SK-N-SH treated with all-trans-retinoic acid at 6 μM for 48 hours (cell line): ENCODE measurements around the gene UCHL1.

Experiments used
- ARNTL ChIP-seq: fragments of 450-650 bp; formaldehyde crosslinking; IDR thresholded peaks from 2 replicates; pipeline ENCODE4 v1.5.0; 2020; ENCODE audit warnings: low read depth, mild to moderate bottlenecking, moderate library complexity, borderline replicate concordance
- BACH2 ChIP-seq: fragments of 250-450 bp; sonication (Bioruptor Pico); IDR thresholded peaks from 2 replicates; pipeline ENCODE4 v1.9.0; 2021; ENCODE audit warnings: mild to moderate bottlenecking, borderline replicate concordance
- ISL1 ChIP-seq: fragments of 250-450 bp; sonication (Bioruptor Pico); IDR thresholded peaks from 2 replicates; pipeline ENCODE4 v2.1.2; 2022; ENCODE audit warnings: mild to moderate bottlenecking, moderate library complexity
- RARB ChIP-seq: fragments of 250-450 bp; sonication (Bioruptor Pico); IDR thresholded peaks from 2 replicates; pipeline ENCODE4 v1.8.0; 2021; ENCODE audit warnings: mild to moderate bottlenecking, moderate library complexity
- SNAI2 ChIP-seq: fragments of 250-450 bp; sonication (Bioruptor Pico); IDR thresholded peaks from 2 replicates; pipeline ENCODE4 v1.5.0; 2020; ENCODE audit warnings: mild to moderate bottlenecking, moderate library complexity
- TCF4 ChIP-seq: fragments of 250-450 bp; sonication (Bioruptor Pico); IDR thresholded peaks from 2 replicates; pipeline ENCODE4 v1.8.0; 2021; ENCODE audit warnings: mild to moderate bottlenecking, moderate library complexity, borderline replicate concordance
- TOX ChIP-seq: fragments of 250-450 bp; sonication (Bioruptor Pico); IDR thresholded peaks from 2 replicates; pipeline ENCODE4 v1.8.0; 2021; ENCODE audit warnings: mild to moderate bottlenecking, moderate library complexity, borderline replicate concordance
- TSHZ2 ChIP-seq: fragments of 250-450 bp; sonication (Bioruptor Pico); IDR thresholded peaks from 2 replicates; pipeline ENCODE4 v1.5.0; 2020; ENCODE audit warnings: mild to moderate bottlenecking, moderate library complexity
- ZFP3 ChIP-seq: fragments of 250-450 bp; sonication (Bioruptor Pico); IDR thresholded peaks from 2 replicates; pipeline ENCODE4 v1.5.0; 2020; ENCODE audit warnings: mild to moderate bottlenecking, moderate library complexity
- ZFP30 ChIP-seq: fragments of 450-650 bp; formaldehyde crosslinking; IDR thresholded peaks from 2 replicates; pipeline ENCODE4 v1.5.0; 2022; ENCODE audit warnings: mild to moderate bottlenecking, moderate library complexity
- ZNF70 ChIP-seq: fragments of 450-650 bp; formaldehyde crosslinking; IDR thresholded peaks from 2 replicates; pipeline ENCODE4 v1.5.0; 2020; ENCODE audit warnings: mild to moderate bottlenecking, moderate library complexity
- ZNF8 ChIP-seq: fragments of 450-650 bp; formaldehyde crosslinking; IDR thresholded peaks from 2 replicates; pipeline ENCODE4 v1.5.0; 2020; ENCODE audit warnings: mild to moderate bottlenecking, moderate library complexity
- TF ChIP-seq, protein P1 (sequence below): fragments of 250-450 bp; sonication (Bioruptor Pico); IDR thresholded peaks from 2 replicates; pipeline ENCODE4 v1.8.0; 2021; ENCODE audit warnings: low read depth, mild to moderate bottlenecking, moderate library complexity, borderline replicate concordance
- TF ChIP-seq, protein P2 (sequence below): fragments of 250-450 bp; sonication (Bioruptor Pico); IDR thresholded peaks from 2 replicates; pipeline ENCODE4 v1.5.1; 2020; ENCODE audit warnings: low read depth, mild to moderate bottlenecking, moderate library complexity

- TF ChIP-seq ISL1 (no peak), ZNF8 (CRISPR knock-in tag) (no peak), ZFP30 (no peak), BACH2 (CRISPR knock-in tag) (no peak), ARNTL (CRISPR knock-in tag) (no peak), ZNF70 (CRISPR knock-in tag) (no peak), SNAI2 (no peak), TSHZ2 (no peak), RARB (no peak), TCF4 (CRISPR knock-in tag) (no peak), TOX (CRISPR knock-in tag) (no peak), ZFP3 (CRISPR knock-in tag) (no peak)
- TF ChIP-seq, protein P1, sequence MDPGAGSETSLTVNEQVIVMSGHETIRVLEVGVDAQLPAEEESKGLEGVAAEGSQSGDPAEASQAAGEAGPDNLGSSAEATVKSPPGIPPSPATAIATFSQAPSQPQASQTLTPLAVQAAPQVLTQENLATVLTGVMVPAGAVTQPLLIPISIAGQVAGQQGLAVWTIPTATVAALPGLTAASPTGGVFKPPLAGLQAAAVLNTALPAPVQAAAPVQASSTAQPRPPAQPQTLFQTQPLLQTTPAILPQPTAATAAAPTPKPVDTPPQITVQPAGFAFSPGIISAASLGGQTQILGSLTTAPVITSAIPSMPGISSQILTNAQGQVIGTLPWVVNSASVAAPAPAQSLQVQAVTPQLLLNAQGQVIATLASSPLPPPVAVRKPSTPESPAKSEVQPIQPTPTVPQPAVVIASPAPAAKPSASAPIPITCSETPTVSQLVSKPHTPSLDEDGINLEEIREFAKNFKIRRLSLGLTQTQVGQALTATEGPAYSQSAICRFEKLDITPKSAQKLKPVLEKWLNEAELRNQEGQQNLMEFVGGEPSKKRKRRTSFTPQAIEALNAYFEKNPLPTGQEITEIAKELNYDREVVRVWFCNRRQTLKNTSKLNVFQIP = no peak
- TF ChIP-seq, protein P2, sequence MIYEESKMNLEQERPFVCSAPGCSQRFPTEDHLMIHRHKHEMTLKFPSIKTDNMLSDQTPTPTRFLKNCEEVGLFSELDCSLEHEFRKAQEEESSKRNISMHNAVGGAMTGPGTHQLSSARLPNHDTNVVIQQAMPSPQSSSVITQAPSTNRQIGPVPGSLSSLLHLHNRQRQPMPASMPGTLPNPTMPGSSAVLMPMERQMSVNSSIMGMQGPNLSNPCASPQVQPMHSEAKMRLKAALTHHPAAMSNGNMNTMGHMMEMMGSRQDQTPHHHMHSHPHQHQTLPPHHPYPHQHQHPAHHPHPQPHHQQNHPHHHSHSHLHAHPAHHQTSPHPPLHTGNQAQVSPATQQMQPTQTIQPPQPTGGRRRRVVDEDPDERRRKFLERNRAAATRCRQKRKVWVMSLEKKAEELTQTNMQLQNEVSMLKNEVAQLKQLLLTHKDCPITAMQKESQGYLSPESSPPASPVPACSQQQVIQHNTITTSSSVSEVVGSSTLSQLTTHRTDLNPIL = no peak
These were observed 28.8 kb upstream of the UCHL1 start for GRCh38 chr4:41227902-41228301.
